Spleen (tissue), 7 donors: ENCODE results near the gene GTPBP1.

ENCODE experiments used
- CTCF ChIP-seq, 11 experiments: fragments of 200-600 bp in 7 of 11; fragments of 450-650 bp in 4 of 11; sonication (generic) in 4 of 11; IDR thresholded peaks in 8 of 11; conservative IDR thresholded peaks in 3 of 11; 1 replicate in 7 of 11; 2 replicates in 4 of 11; pipeline versions ENCODE4 v1.4.0 to v1.8.0; 2016 to 2021; ENCODE audit warnings: antibody characterized with exemption in 11 of 11, inconsistent platforms in 4 of 11, mild to moderate bottlenecking in 1 of 11
- POLR2A ChIP-seq, 3 donors: fragments of 450-650 bp; IDR thresholded peaks; one replicate each; pipeline ENCODE4 v1.5.1; 2017; ENCODE audit warnings: antibody characterized with exemption in 3 of 3, mild to moderate bottlenecking in 1 of 3
- donor health status: DM: no; HTN: no; CAD: no; lungs with moderate emphysema.
- donor health status: DM: no; HTN: no; CAD: no.
- donor health status: DM: no; HTN: no; CAD: no.

DNA sequence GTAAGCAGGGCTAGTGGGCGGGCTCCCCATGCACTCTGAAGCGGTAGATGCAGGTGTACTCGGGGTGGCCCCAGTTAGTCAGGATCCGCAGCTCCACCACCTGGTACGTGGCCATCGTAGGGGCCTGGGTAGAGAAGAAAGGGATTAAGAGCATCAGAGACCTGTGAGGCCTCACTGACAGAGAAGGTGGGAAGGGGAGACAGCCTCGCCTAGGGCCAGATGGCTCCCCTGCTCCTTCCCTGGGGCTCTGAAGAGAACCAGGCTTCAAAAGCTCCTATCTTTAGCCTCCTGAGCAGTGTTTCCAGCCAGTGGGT, 30.5 kb downstream of the GTPBP1 start:
- no peak for TF ChIP-seq CTCF (IDR thresholded peaks at IDR 0.05 in 8 of 11, conservative IDR thresholded peaks at IDR 0.05 in 3 of 11)
- TF ChIP-seq POLR2A (IDR thresholded peaks at IDR 0.05), result no peak
